Muscle layer of duodenum (tissue), 2 donors: ENCODE data around the gene LEMD3.

Source experiments
- H3K27ac ChIP-seq: one replicate; pipeline ENCODE4 v1.7.0; 2013; ENCODE audit warnings: mild to moderate bottlenecking, low read length
- H3K27me3 ChIP-seq: one replicate; pipeline ENCODE4 v1.7.0; 2013; ENCODE audit warnings: low read depth, mild to moderate bottlenecking, control low read depth, low read length
- H3K36me3 ChIP-seq, 2 donors: one replicate each; pipeline ENCODE4 v1.7.0; 2013; ENCODE audit warnings: low read length in 2 of 2, control low read depth in 1 of 2, mild to moderate bottlenecking in 1 of 2; ENCODE audit not compliant: insufficient read depth in 2 of 2, control insufficient read depth in 1 of 2
- H3K4me1 ChIP-seq, 2 donors: one replicate each; pipeline ENCODE4 v1.7.0; 2013; ENCODE audit warnings: low read length in 2 of 2, mild to moderate bottlenecking in 2 of 2, control low read depth in 1 of 2, moderate library complexity in 1 of 2; ENCODE audit not compliant: insufficient read depth in 2 of 2, control insufficient read depth in 1 of 2
- H3K4me3 ChIP-seq, 2 donors: one replicate each; pipeline ENCODE4 v1.7.0; 2013; ENCODE audit warnings: low read length in 2 of 2, low read depth in 1 of 2, mild to moderate bottlenecking in 1 of 2
- H3K9me3 ChIP-seq, 2 donors: one replicate each; pipeline ENCODE4 v1.7.0; 2013; ENCODE audit warnings: low read length in 2 of 2, control low read depth in 1 of 2, mild to moderate bottlenecking in 1 of 2; ENCODE audit not compliant: control insufficient read depth in 1 of 2
- donor health status: healthy.

The LEMD3 gene

GRCh38 chr12:65259501-65259900, 90.1 kb downstream of the LEMD3 start:
- no peak overlapping the region for H3K4me3 ChIP-seq
- H3K36me3 ChIP-seq = no peaks in the 10 kb centered on the region
- H3K27ac ChIP-seq = no peak overlapping the region
- H3K9me3 ChIP-seq = no peaks in the 10 kb centered on the region
- H3K4me1 ChIP-seq = no peaks in the 10 kb centered on the region
- no peaks in the 10 kb centered on the region for H3K27me3 ChIP-seq

- H3K4me3 ChIP-seq = no peak overlapping the region
- H3K27me3 ChIP-seq = no peaks in the 10 kb centered on the region
- no peaks in the 10 kb centered on the region for H3K4me1 ChIP-seq
- H3K27ac ChIP-seq = no peak overlapping the region
- H3K9me3 ChIP-seq = no peaks in the 10 kb centered on the region
- H3K36me3 ChIP-seq = no peaks in the 10 kb centered on the region
These were observed 94.4 kb downstream of the LEMD3 start for GRCh38 chr12:65263777-65264176.

GRCh38 chr12:65266408-65266807, 97.0 kb downstream of the LEMD3 start:
- Histone ChIP-seq H3K27ac (no peak overlapping the region), H3K4me1 (no peaks in the 10 kb centered on the region), H3K4me3 (no peak overlapping the region), H3K27me3 (no peaks in the 10 kb centered on the region), H3K9me3 (no peaks in the 10 kb centered on the region), H3K36me3 (no peaks in the 10 kb centered on the region)

- Histone ChIP-seq H3K9me3 (no peaks in the 10 kb centered on the region), H3K27ac (no peak overlapping the region), H3K4me1 (no peaks in the 10 kb centered on the region), H3K36me3 (no peaks in the 10 kb centered on the region), H3K27me3 (no peaks in the 10 kb centered on the region), H3K4me3 (no peak overlapping the region)
These were observed 100.2 kb downstream of the LEMD3 start for GRCh38 chr12:65269603-65270002.

- no peak overlapping the region for H3K4me3 ChIP-seq
- no peaks in the 10 kb centered on the region for H3K9me3 ChIP-seq
- peaks cover 0 to 4% of the 10 kb centered on the region in 2 donors for H3K36me3 ChIP-seq
- no peak overlapping the region for H3K27ac ChIP-seq
- H3K4me1 ChIP-seq = no peaks in the 10 kb centered on the region
- H3K27me3 ChIP-seq = no peaks in the 10 kb centered on the region
These were observed 105.4 kb downstream of the LEMD3 start for GRCh38 chr12:65274602-65275272.

GRCh38 chr12:65275627-65276026, 106.2 kb downstream of the LEMD3 start:
- Histone ChIP-seq H3K9me3 (no peaks in the 10 kb centered on the region), H3K36me3 (peaks cover 0 to 4% of the 10 kb centered on the region in 2 donors), H3K4me1 (peaks cover 0 to 3% of the 10 kb centered on the region in 2 donors), H3K27ac (no peak overlapping the region), H3K27me3 (no peaks in the 10 kb centered on the region), H3K4me3 (no peak overlapping the region)

- Histone ChIP-seq H3K4me1 (peaks cover 0 to 12% of the 10 kb centered on the region in 2 donors), H3K9me3 (no peaks in the 10 kb centered on the region), H3K27me3 (no peaks in the 10 kb centered on the region), H3K36me3 (peaks cover 0 to 4% of the 10 kb centered on the region in 2 donors), H3K4me3 (no peak overlapping the region), H3K27ac (no peak overlapping the region)
These were observed 107.6 kb downstream of the LEMD3 start for GRCh38 chr12:65276916-65277530.

- Histone ChIP-seq H3K4me3 (peak overlapping the region; percentile 32 to 92), H3K36me3 (peaks cover 0 to 4% of the 10 kb centered on the region in 2 donors), H3K4me1 (peaks cover 0 to 19% of the 10 kb centered on the region in 2 donors), H3K27ac (no peak overlapping the region), H3K27me3 (no peaks in the 10 kb centered on the region), H3K9me3 (no peaks in the 10 kb centered on the region)
These were observed 108.7 kb downstream of the LEMD3 start for GRCh38 chr12:65277994-65278575.

GRCh38 chr12:65278576-65279368, 109.4 kb downstream of the LEMD3 start, which contains the start of gene MSRB3:
Gene MSRB3, plus strand, starts transcription at chr12:65278683. Its CDS starts 29,897 bp downstream, at chr12:65308580.
- H3K36me3 ChIP-seq = peaks cover 0 to 4% of the 10 kb centered on the region in 2 donors
- H3K4me1 ChIP-seq = peaks cover 0 to 19% of the 10 kb centered on the region in 2 donors
- no peaks in the 10 kb centered on the region for H3K27me3 ChIP-seq
- H3K4me3 ChIP-seq = peak within 1 kb of the TSS; percentile 76 to 92
- no peaks in the 10 kb centered on the region for H3K9me3 ChIP-seq
- peak within 1 kb of the TSS; percentile 60 for H3K27ac ChIP-seq

- Histone ChIP-seq H3K27ac (no peak overlapping the region), H3K4me3 (peak overlapping the region; percentile 76 to 92), H3K36me3 (peaks cover 0 to 4% of the 10 kb centered on the region in 2 donors), H3K27me3 (no peaks in the 10 kb centered on the region), H3K9me3 (no peaks in the 10 kb centered on the region), H3K4me1 (peaks cover 0 to 19% of the 10 kb centered on the region in 2 donors)
These were observed 110.2 kb downstream of the LEMD3 start for GRCh38 chr12:65279369-65280112.
